ENCODE data around the gene SGSM2.

SGSM2 gene

DNA sequence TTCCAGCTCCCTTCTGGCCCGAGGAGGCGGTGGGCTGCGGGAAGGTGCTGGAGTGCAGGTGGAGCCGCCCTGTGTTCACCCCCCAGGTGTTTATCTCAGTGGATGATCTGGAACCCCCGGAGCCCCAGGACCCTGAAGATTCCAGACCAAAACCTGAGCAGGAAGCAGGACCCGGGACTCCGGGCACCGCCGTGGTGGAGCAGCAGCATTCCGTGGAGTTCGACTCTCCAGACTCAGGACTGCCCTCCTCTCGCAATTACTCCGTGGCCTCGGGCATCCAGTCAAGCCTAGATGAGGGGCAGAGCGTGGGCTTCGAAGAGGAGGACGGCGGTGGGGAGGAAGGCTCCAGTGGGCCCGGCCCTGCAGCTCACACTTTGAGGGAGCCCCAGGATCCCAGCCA lies 38.1 kb downstream of the SGSM2 start:
- Histone ChIP-seq H3K4me2 (ENCODE audit: low read length) (no peak overlapping the region), H3K9me3 (ENCODE audit: low read length) (no peaks in the 10 kb centered on the region), H3F3A (ENCODE audit: insufficient read depth, low read length) (no peaks in the 10 kb centered on the region), H3K4me1 (ENCODE audit: insufficient read depth, low read length, severe bottlenecking) (no peaks in the 10 kb centered on the region), H3K27me3 (ENCODE audit: insufficient read depth, low read length) (no peaks in the 10 kb centered on the region), H3K9me2 (ENCODE audit: low read depth, low read length) (no peaks in the 10 kb centered on the region), H3K4me3 (ENCODE audit: low read depth, low read length, poor library complexity, severe bottlenecking) (no peak overlapping the region), H3K27ac (ENCODE audit: low read depth, low read length, poor library complexity, severe bottlenecking) (no peak overlapping the region), H3K79me2 (ENCODE audit: insufficient read depth, low read length) (no peaks in the 10 kb centered on the region), H4K20me1 (ENCODE audit: insufficient read depth, low read length) (no peaks in the 10 kb centered on the region), H2AFZ (ENCODE audit: low read length) (no peak overlapping the region), H3K36me3 (ENCODE audit: insufficient read depth, low read length) (peaks cover 35% of the 10 kb centered on the region), H3K9ac (ENCODE audit: low read length) (no peak overlapping the region)
- no peak for TF ChIP-seq EZH2 (IDR thresholded peaks at IDR 0.05; ENCODE audit: borderline replicate concordance, low read length)
- TF ChIP-seq, protein P1, sequence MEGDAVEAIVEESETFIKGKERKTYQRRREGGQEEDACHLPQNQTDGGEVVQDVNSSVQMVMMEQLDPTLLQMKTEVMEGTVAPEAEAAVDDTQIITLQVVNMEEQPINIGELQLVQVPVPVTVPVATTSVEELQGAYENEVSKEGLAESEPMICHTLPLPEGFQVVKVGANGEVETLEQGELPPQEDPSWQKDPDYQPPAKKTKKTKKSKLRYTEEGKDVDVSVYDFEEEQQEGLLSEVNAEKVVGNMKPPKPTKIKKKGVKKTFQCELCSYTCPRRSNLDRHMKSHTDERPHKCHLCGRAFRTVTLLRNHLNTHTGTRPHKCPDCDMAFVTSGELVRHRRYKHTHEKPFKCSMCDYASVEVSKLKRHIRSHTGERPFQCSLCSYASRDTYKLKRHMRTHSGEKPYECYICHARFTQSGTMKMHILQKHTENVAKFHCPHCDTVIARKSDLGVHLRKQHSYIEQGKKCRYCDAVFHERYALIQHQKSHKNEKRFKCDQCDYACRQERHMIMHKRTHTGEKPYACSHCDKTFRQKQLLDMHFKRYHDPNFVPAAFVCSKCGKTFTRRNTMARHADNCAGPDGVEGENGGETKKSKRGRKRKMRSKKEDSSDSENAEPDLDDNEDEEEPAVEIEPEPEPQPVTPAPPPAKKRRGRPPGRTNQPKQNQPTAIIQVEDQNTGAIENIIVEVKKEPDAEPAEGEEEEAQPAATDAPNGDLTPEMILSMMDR (IDR thresholded peaks at IDR 0.05; ENCODE audit: low read length): no peak

DNA sequence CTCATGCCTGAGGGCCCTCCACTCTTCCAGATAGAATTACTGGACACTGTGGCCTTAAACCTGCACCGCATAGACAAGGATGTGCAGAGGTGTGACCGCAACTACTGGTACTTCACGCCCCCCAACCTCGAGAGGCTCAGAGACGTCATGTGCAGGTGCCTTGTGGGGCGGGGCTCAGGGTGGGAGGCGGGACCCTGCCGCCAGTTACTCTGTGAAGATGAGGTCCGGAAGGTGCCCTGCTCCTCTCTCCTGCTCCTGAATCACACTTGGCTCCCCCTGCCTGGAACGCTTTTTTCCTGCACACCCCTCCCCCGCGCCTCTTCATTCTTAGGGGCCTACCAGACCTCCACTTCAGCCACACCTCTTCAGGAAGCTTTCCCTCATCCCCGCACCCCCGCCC lies 38.8 kb downstream of the SGSM2 start:
- H3K36me3 ChIP-seq (ENCODE audit: insufficient read depth, low read length): peaks cover 36% of the 10 kb centered on the region

DNA sequence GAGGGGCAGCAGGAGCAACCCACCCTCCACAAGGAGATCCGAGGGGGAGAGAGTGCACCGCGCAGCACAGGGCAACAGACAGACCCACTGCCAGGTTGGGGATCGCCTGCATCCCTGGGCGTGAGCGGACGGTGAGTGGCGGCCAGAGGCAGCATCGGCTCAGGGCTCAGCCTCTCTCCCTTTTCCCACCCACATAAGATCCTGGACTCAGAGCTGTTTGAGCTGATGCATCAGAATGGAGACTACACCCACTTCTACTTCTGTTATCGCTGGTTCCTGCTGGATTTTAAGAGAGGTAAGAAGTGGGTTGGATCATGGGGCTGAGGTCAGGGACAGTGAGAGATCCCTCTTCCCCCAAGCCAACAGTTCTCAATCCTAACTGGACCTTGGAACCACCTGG lies 40.4 kb downstream of the SGSM2 start:
- H3K36me3 ChIP-seq (ENCODE audit: insufficient read depth, low read length): peaks cover 36% of the 10 kb centered on the region
- TF ChIP-seq EZH2 (IDR thresholded peaks at IDR 0.05; ENCODE audit: borderline replicate concordance, low read length): no peak
- TF ChIP-seq, protein P1 (IDR thresholded peaks at IDR 0.05; ENCODE audit: low read length): no peak
- H3K9ac ChIP-seq (ENCODE audit: low read length): no peak overlapping the region

More for the DNA sequence above, 38.8 kb downstream of the SGSM2 start:
- Histone ChIP-seq H3K4me2 (ENCODE audit: low read length) (no peak overlapping the region), H3K9ac (ENCODE audit: low read length) (no peak overlapping the region), H3F3A (ENCODE audit: insufficient read depth, low read length) (no peaks in the 10 kb centered on the region), H3K9me2 (ENCODE audit: low read depth, low read length) (no peaks in the 10 kb centered on the region), H3K4me3 (ENCODE audit: low read depth, low read length, poor library complexity, severe bottlenecking) (no peak overlapping the region), H3K79me2 (ENCODE audit: insufficient read depth, low read length) (no peaks in the 10 kb centered on the region), H2AFZ (ENCODE audit: low read length) (no peak overlapping the region), H3K9me3 (ENCODE audit: low read length) (no peaks in the 10 kb centered on the region), H3K4me1 (ENCODE audit: insufficient read depth, low read length, severe bottlenecking) (no peaks in the 10 kb centered on the region), H3K27me3 (ENCODE audit: insufficient read depth, low read length) (no peaks in the 10 kb centered on the region), H3K27ac (ENCODE audit: low read depth, low read length, poor library complexity, severe bottlenecking) (no peak overlapping the region), H4K20me1 (ENCODE audit: insufficient read depth, low read length) (no peaks in the 10 kb centered on the region)
- TF ChIP-seq EZH2 (IDR thresholded peaks at IDR 0.05; ENCODE audit: borderline replicate concordance, low read length): no peak
- TF ChIP-seq, protein P1 (IDR thresholded peaks at IDR 0.05; ENCODE audit: low read length): no peak

More for the DNA sequence above, 40.4 kb downstream of the SGSM2 start:
- Histone ChIP-seq H3K4me1 (ENCODE audit: insufficient read depth, low read length, severe bottlenecking) (peaks cover under 1% of the 10 kb centered on the region), H2AFZ (ENCODE audit: low read length) (no peak overlapping the region), H3K4me2 (ENCODE audit: low read length) (no peak overlapping the region), H3K4me3 (ENCODE audit: low read depth, low read length, poor library complexity, severe bottlenecking) (no peak overlapping the region), H3F3A (ENCODE audit: insufficient read depth, low read length) (no peaks in the 10 kb centered on the region), H3K9me2 (ENCODE audit: low read depth, low read length) (no peaks in the 10 kb centered on the region), H3K27me3 (ENCODE audit: insufficient read depth, low read length) (no peaks in the 10 kb centered on the region), H4K20me1 (ENCODE audit: insufficient read depth, low read length) (no peaks in the 10 kb centered on the region), H3K9me3 (ENCODE audit: low read length) (no peaks in the 10 kb centered on the region), H3K27ac (ENCODE audit: low read depth, low read length, poor library complexity, severe bottlenecking) (no peak overlapping the region), H3K79me2 (ENCODE audit: insufficient read depth, low read length) (no peaks in the 10 kb centered on the region)
